ENCODE results near the gene KIAA0753. TPM values are rescaled to one million over a fixed set of nuclear protein-coding genes. Genes with fewer than 3 reads are reported as not detected.

The KIAA0753 gene
- total and polyA plus RNA-seq, 2 donors from 2014 or later, result 4.2 to 21.8 TPM

DNA sequence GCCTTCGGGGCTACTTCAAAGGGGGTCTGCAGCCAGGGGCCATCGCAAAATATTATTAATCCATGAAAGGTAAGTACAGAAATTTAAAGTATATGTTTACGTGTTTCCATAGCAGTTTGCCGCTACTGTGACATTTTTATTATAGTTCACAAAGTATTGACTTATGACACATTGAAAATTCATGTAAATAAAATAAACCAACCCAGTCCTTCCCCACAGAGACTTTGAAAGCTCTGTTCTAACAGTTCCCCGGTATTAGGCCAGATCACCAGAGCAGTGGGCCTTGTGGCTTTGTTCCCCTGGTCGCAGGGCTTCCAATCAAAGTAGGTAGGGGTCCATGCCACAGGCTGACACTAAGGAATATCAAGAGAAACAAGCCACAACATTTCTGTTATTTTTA is 13.9 kb downstream of the KIAA0753 start:
- DNase-seq (no peak), FAIRE-seq (no peak)
- Histone ChIP-seq H3K36me3 (ENCODE audit: control insufficient read depth in 2 of 3, insufficient read depth in 3 of 3, low read length in 3 of 3) (peaks cover 9 to 53% (median 16%) of the 10 kb centered on the region in 3 donors), H3K27me3 (ENCODE audit: control insufficient read depth, insufficient read depth, low read length) (no peaks in the 10 kb centered on the region), H3K4me1 (ENCODE audit: control insufficient read depth in 2 of 3, insufficient read depth in 2 of 3, low read depth in 1 of 3, low read length in 3 of 3) (no peaks in the 10 kb centered on the region), H3K4me3 (ENCODE audit: low read length in 3 of 3) (no peak overlapping the region), H3K9me3 (ENCODE audit: control insufficient read depth in 2 of 3, insufficient read depth in 1 of 3, low read length in 3 of 3) (no peaks in the 10 kb centered on the region), H3K27ac (ENCODE audit: low read depth in 2 of 2, low read length in 2 of 2) (no peak overlapping the region), H3K9ac (ENCODE audit: low read length in 3 of 3) (no peak overlapping the region)
- no peak for TF ChIP-seq CTCF (IDR thresholded peaks at IDR 0.05; ENCODE audit: borderline replicate concordance, extremely low read depth, insufficient read depth)
- intact Hi-C loops (cut with DNase I), result no loop called here

DNA sequence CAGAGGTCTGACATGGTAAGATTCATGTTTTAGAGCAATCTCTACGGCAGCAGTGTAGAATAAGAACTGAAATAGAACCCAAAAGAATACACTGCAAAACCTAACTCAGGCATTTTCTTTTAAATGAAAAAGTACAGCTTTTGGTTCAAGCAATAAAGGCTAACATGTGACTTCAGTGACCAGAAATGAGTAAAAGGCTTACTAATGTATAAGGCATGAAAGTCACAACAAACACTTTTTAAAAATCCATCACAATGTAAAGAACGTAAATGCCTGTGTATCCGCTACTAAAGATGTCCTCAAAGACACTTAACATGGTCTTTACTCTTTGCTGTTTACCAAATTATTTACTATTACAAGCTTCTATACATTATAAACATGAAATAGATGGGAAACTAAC is 16.6 kb downstream of the KIAA0753 start:
- no peak overlapping the region for H3K27ac ChIP-seq (ENCODE audit: low read depth in 2 of 2, low read length in 2 of 2)
- intact Hi-C loops (cut with DNase I), result no loop called here
- FAIRE-seq (no peak), DNase-seq (no peak)
- H3K4me3 ChIP-seq (ENCODE audit: low read length in 3 of 3), result no peak overlapping the region
- no peaks in the 10 kb centered on the region for H3K4me1 ChIP-seq (ENCODE audit: control insufficient read depth in 2 of 3, insufficient read depth in 2 of 3, low read depth in 1 of 3, low read length in 3 of 3)
- H3K9me3 ChIP-seq (ENCODE audit: control insufficient read depth in 2 of 3, insufficient read depth in 1 of 3, low read length in 3 of 3), result no peaks in the 10 kb centered on the region
- H3K9ac ChIP-seq (ENCODE audit: low read length in 3 of 3), result no peak overlapping the region
- TF ChIP-seq CTCF (IDR thresholded peaks at IDR 0.05; ENCODE audit: borderline replicate concordance, extremely low read depth, insufficient read depth), result no peak
- H3K27me3 ChIP-seq (ENCODE audit: control insufficient read depth, insufficient read depth, low read length), result no peaks in the 10 kb centered on the region
- H3K36me3 ChIP-seq (ENCODE audit: control insufficient read depth in 2 of 3, insufficient read depth in 3 of 3, low read length in 3 of 3), result peaks cover 5 to 51% (median 15%) of the 10 kb centered on the region in 3 donors

GRCh38 chr17:6611231-6611630 is 29.3 kb downstream of the KIAA0753 start:
- Histone ChIP-seq H3K27me3 (ENCODE audit: control insufficient read depth, insufficient read depth, low read length) (no peaks in the 10 kb centered on the region), H3K4me3 (ENCODE audit: low read length in 3 of 3) (no peak overlapping the region), H3K9me3 (ENCODE audit: control insufficient read depth in 2 of 3, insufficient read depth in 1 of 3, low read length in 3 of 3) (no peaks in the 10 kb centered on the region), H3K36me3 (ENCODE audit: control insufficient read depth in 2 of 3, insufficient read depth in 3 of 3, low read length in 3 of 3) (peaks cover 10 to 44% (median 31%) of the 10 kb centered on the region in 3 donors), H3K9ac (ENCODE audit: low read length in 3 of 3) (no peak overlapping the region), H3K27ac (ENCODE audit: low read depth in 2 of 2, low read length in 2 of 2) (no peak overlapping the region), H3K4me1 (ENCODE audit: control insufficient read depth in 2 of 3, insufficient read depth in 2 of 3, low read depth in 1 of 3, low read length in 3 of 3) (no peaks in the 10 kb centered on the region)
- FAIRE-seq (no peak), DNase-seq (no peak)
- intact Hi-C loops (cut with DNase I), result no loop called here
- TF ChIP-seq CTCF (IDR thresholded peaks at IDR 0.05; ENCODE audit: borderline replicate concordance, extremely low read depth, insufficient read depth), result no peak

GRCh38 chr17:6610011-6610410 is 30.5 kb downstream of the KIAA0753 start:
- FAIRE-seq, result no peak
- Histone ChIP-seq H3K4me1 (ENCODE audit: control insufficient read depth in 2 of 3, insufficient read depth in 2 of 3, low read depth in 1 of 3, low read length in 3 of 3) (no peaks in the 10 kb centered on the region), H3K9ac (ENCODE audit: low read length in 3 of 3) (no peak overlapping the region), H3K27me3 (ENCODE audit: control insufficient read depth, insufficient read depth, low read length) (no peaks in the 10 kb centered on the region), H3K27ac (ENCODE audit: low read depth in 2 of 2, low read length in 2 of 2) (no peak overlapping the region), H3K9me3 (ENCODE audit: control insufficient read depth in 2 of 3, insufficient read depth in 1 of 3, low read length in 3 of 3) (no peaks in the 10 kb centered on the region), H3K36me3 (ENCODE audit: control insufficient read depth in 2 of 3, insufficient read depth in 3 of 3, low read length in 3 of 3) (peaks cover 12 to 52% (median 37%) of the 10 kb centered on the region in 3 donors), H3K4me3 (ENCODE audit: low read length in 3 of 3) (no peak overlapping the region)
- intact Hi-C loops (cut with DNase I), result no loop called here
- TF ChIP-seq CTCF (IDR thresholded peaks at IDR 0.05; ENCODE audit: borderline replicate concordance, extremely low read depth, insufficient read depth), result no peak
- DNase-seq, result no peak

Measured in kidney (tissue), 14 donors.